OCI-LY1 (cell line): Measurements from ENCODE around the gene OR6B3.

Experiments used
- H2AFZ ChIP-seq: fragments of 200-600 bp; sonication (generic), shearing (Covaris generic); 2 replicates; pipeline ENCODE4 v1.6.0; 2014; ENCODE audit warnings: antibody characterized with exemption, mild to moderate bottlenecking, low read length
- H3F3A ChIP-seq: fragments of 200-600 bp; sonication (generic), shearing (Covaris generic); 2 replicates; pipeline ENCODE4 v1.6.0; 2014; ENCODE audit warnings: mild to moderate bottlenecking, antibody characterized with exemption, low read length, moderate library complexity; ENCODE audit not compliant: insufficient read depth
- H3K27ac ChIP-seq: fragments of 200-600 bp; sonication (generic); 2 replicates; pipeline ENCODE4 v1.5.1; 2014; ENCODE audit warnings: low read length, mixed run types, mild to moderate bottlenecking, low read depth; ENCODE audit not compliant: poor library complexity, severe bottlenecking
- H3K27me3 ChIP-seq: fragments of 200-600 bp; sonication (generic); 2 replicates; pipeline ENCODE4 v1.6.0; 2014; ENCODE audit warnings: antibody characterized with exemption, mild to moderate bottlenecking, low read length, moderate library complexity; ENCODE audit not compliant: insufficient read depth
- H3K36me3 ChIP-seq: fragments of 200-600 bp; sonication (generic); 2 replicates; pipeline ENCODE4 v1.6.1; 2014; ENCODE audit warnings: mild to moderate bottlenecking, antibody characterized with exemption, low read length, moderate library complexity, mixed read lengths; ENCODE audit not compliant: insufficient read depth
- H3K4me1 ChIP-seq: fragments of 200-600 bp; sonication (generic); 2 replicates; pipeline ENCODE4 v1.5.1; 2014; ENCODE audit warnings: mild to moderate bottlenecking, low read length, moderate library complexity; ENCODE audit not compliant: insufficient read depth, severe bottlenecking
- H3K4me2 ChIP-seq: fragments of 200-600 bp; sonication (generic), shearing (Covaris generic); 2 replicates; pipeline ENCODE4 v1.6.1; 2014; ENCODE audit warnings: low read length
- H3K4me3 ChIP-seq: fragments of 200-600 bp; sonication (generic); 2 replicates; pipeline ENCODE4 v1.5.1; 2014; ENCODE audit warnings: low read length, low read depth, mild to moderate bottlenecking, mixed read lengths; ENCODE audit not compliant: poor library complexity, severe bottlenecking
- H3K79me2 ChIP-seq: fragments of 200-600 bp; shearing (Covaris generic); 2 replicates; pipeline ENCODE4 v1.6.1; 2016; ENCODE audit warnings: mixed run types, low read length, mixed read lengths; ENCODE audit not compliant: insufficient read depth
- H3K9ac ChIP-seq: fragments of 200-600 bp; sonication (generic), shearing (Covaris generic); 2 replicates; pipeline ENCODE4 v1.6.1; 2014; ENCODE audit warnings: mild to moderate bottlenecking, low read length, mixed read lengths
- H3K9me2 ChIP-seq: fragments of 200-600 bp; sonication (generic), shearing (Covaris generic); 2 replicates; pipeline ENCODE4 v1.6.1; 2014; ENCODE audit warnings: low read depth, mild to moderate bottlenecking, low read length, mixed read lengths
- H3K9me3 ChIP-seq: fragments of 200-600 bp; shearing (Covaris generic); 2 replicates; pipeline ENCODE4 v1.6.1; 2014; ENCODE audit warnings: low read length, mixed read lengths
- H4K20me1 ChIP-seq: fragments of 200-600 bp; sonication (generic), shearing (Covaris generic); 2 replicates; pipeline ENCODE4 v1.6.0; 2016; ENCODE audit warnings: mild to moderate bottlenecking, low read length; ENCODE audit not compliant: insufficient read depth
- CTCF ChIP-seq: fragments of 200-600 bp; sonication (generic), shearing (Covaris generic); IDR thresholded peaks from 2 replicates; pipeline ENCODE4 v1.5.1; 2017; ENCODE audit warnings: mild to moderate bottlenecking, antibody characterized with exemption, low read length, moderate library complexity, mixed read lengths
- EZH2 ChIP-seq: fragments of 200-600 bp; sonication (generic), shearing (Covaris generic); IDR thresholded peaks from 2 replicates; pipeline ENCODE4 v1.8.0; 2017; ENCODE audit warnings: borderline replicate concordance, mixed run types, mild to moderate bottlenecking, antibody characterized with exemption, low read length, moderate library complexity, mixed read lengths

OR6B3 gene

GRCh38 chr2:240024766-240025165, 28.6 kb downstream of the OR6B3 start:
- Histone ChIP-seq H3F3A (no peaks in the 10 kb centered on the region), H3K36me3 (peaks cover 16% of the 10 kb centered on the region), H3K9ac (peak overlapping the region; percentile 89), H3K27me3 (no peaks in the 10 kb centered on the region), H3K9me2 (no peaks in the 10 kb centered on the region), H2AFZ (no peak overlapping the region), H3K27ac (no peak overlapping the region), H3K4me2 (peak overlapping the region; percentile 95), H3K9me3 (no peaks in the 10 kb centered on the region), H3K4me3 (peak overlapping the region; percentile 91), H3K79me2 (peaks cover 27% of the 10 kb centered on the region), H4K20me1 (no peaks in the 10 kb centered on the region), H3K4me1 (peaks cover 20% of the 10 kb centered on the region)
- TF ChIP-seq EZH2 (no peak), CTCF (no peak)

- no peaks in the 10 kb centered on the region for H3K9me2 ChIP-seq
Measured at GRCh38 chr2:240023792-240024191, 29.5 kb downstream of the OR6B3 start.

GRCh38 chr2:240021488-240022104, 31.7 kb downstream of the OR6B3 start:
- Histone ChIP-seq H3K9me2 (no peaks in the 10 kb centered on the region), H3K27ac (no peak overlapping the region), H3K79me2 (peaks cover 27% of the 10 kb centered on the region), H3K4me1 (peaks cover 20% of the 10 kb centered on the region), H2AFZ (no peak overlapping the region), H4K20me1 (no peaks in the 10 kb centered on the region), H3K9me3 (no peaks in the 10 kb centered on the region), H3K36me3 (peaks cover 44% of the 10 kb centered on the region), H3K9ac (no peak overlapping the region), H3K27me3 (no peaks in the 10 kb centered on the region), H3F3A (no peaks in the 10 kb centered on the region), H3K4me3 (no peak overlapping the region), H3K4me2 (no peak overlapping the region)
- TF ChIP-seq EZH2: no peak
- TF ChIP-seq CTCF: peak; percentile 77

More at GRCh38 chr2:240023792-240024191, 29.5 kb downstream of the OR6B3 start:
- Histone ChIP-seq H3K4me1 (peaks cover 20% of the 10 kb centered on the region), H3K27ac (no peak overlapping the region), H4K20me1 (no peaks in the 10 kb centered on the region), H3K4me3 (peak overlapping the region; percentile 91), H3K79me2 (peaks cover 27% of the 10 kb centered on the region), H3K9ac (peak overlapping the region; percentile 89), H3K27me3 (no peaks in the 10 kb centered on the region), H3F3A (no peaks in the 10 kb centered on the region), H2AFZ (no peak overlapping the region), H3K36me3 (peaks cover 22% of the 10 kb centered on the region), H3K4me2 (peak overlapping the region; percentile 95), H3K9me3 (no peaks in the 10 kb centered on the region)
- TF ChIP-seq CTCF (no peak), EZH2 (no peak)
